Liver (tissue), 3 donors: ENCODE data around the gene C2orf92.

Source experiments
- CTCF ChIP-seq: fragments of 150-350 bp; IDR thresholded peaks from 2 replicates; pipeline ENCODE4 v1.5.1; 2017; ENCODE audit warnings: improper control_type of control experiment, low read depth, low read length; ENCODE audit not compliant: missing input control
- EGR1 ChIP-seq, 2 donors: IDR thresholded peaks; 2 replicates each; pipeline ENCODE4 v1.6.1; 2016 to 2018; ENCODE audit warnings: antibody characterized with exemption in 2 of 2, low read depth in 2 of 2
- FOXA1 ChIP-seq: IDR thresholded peaks from 2 replicates; pipeline ENCODE4 v1.6.1; 2016; ENCODE audit warnings: antibody characterized with exemption
- FOXA2 ChIP-seq: IDR thresholded peaks from 2 replicates; pipeline ENCODE4 v1.6.1; 2016; ENCODE audit warnings: antibody characterized with exemption
- GABPA ChIP-seq, 2 donors: IDR thresholded peaks in 1 of 2; conservative IDR thresholded peaks in 1 of 2; 2 replicates each; pipeline ENCODE4 v1.6.1; 2016; ENCODE audit warnings: antibody characterized with exemption in 2 of 2, mild to moderate bottlenecking in 1 of 2, moderate library complexity in 1 of 2
- JUND ChIP-seq, 2 donors: IDR thresholded peaks; 2 replicates each; pipeline ENCODE4 v1.6.1; 2016; ENCODE audit warnings: antibody characterized with exemption in 2 of 2
- RAD21 ChIP-seq, 2 donors: IDR thresholded peaks; 2 replicates each; pipeline ENCODE4 v1.6.1; 2016; ENCODE audit warnings: antibody characterized with exemption in 2 of 2, mild to moderate bottlenecking in 2 of 2
- TAF1 ChIP-seq: conservative IDR thresholded peaks from 2 replicates; pipeline ENCODE4 v1.6.1; 2016; ENCODE audit warnings: antibody characterized with exemption, mild to moderate bottlenecking
- YY1 ChIP-seq: IDR thresholded peaks from 2 replicates; pipeline ENCODE4 v1.6.1; 2016; ENCODE audit warnings: antibody characterized with exemption, mild to moderate bottlenecking
- TF ChIP-seq, protein P1 (sequence below): IDR thresholded peaks from 2 replicates; pipeline ENCODE4 v1.6.1; 2016; ENCODE audit warnings: antibody characterized with exemption
- TF ChIP-seq, protein P2 (sequence below): IDR thresholded peaks from 2 replicates; pipeline ENCODE4 v1.6.1; 2016; ENCODE audit warnings: antibody characterized with exemption
- donor health status: healthy.
- donor health status: healthy.

DNA sequence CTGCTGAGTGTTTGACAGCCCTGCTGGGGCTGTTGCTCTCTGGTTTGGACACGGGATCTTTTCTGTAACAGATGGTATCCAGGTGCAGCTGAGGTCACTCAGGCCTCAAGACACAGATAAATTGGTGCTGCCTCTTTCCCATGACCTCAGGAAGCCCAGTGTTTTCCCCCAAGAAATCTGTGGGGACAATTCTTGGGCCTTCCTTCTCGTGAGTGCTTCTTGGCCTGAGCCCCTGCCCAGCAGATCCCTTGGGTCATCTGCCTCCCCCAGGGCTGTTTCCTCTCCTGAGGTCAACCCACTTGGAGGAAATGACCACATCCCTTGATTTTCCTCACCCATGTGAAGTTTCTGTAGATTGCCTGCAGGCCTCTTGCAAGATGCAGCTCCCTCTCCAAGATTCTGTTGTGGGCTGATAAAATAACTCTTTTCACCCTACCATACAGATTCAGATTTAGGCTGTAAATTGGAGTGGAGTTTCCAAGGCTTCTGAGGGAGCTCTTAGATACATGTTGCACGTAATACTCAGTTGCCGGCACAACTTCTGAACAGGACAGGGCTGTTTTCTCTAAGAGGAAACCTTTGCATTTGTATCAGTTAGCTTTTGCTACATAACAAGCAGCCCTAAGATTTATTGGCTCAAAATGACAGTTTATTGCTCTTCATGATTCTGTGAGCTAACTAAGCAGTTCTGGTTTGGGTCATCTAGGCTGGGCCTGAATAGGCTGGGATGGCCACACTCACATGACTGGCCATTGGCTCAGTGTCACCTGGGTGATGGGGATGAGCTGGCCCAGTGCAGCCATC is 57.0 kb downstream of the C2orf92 start:
- TF ChIP-seq YY1 (no peak), EGR1 (IDR thresholded peaks at IDR 0.05; ENCODE audit: low read depth in 2 of 2) (no peak), CTCF (no peak), GABPA (IDR thresholded peaks at IDR 0.05 in 1 of 2, conservative IDR thresholded peaks at IDR 0.05 in 1 of 2) (no peak), RAD21 (IDR thresholded peaks at IDR 0.05) (no peak), TAF1 (no peak), FOXA1 (no peak), FOXA2 (no peak), JUND (IDR thresholded peaks at IDR 0.05) (no peak)
- TF ChIP-seq, protein P1, sequence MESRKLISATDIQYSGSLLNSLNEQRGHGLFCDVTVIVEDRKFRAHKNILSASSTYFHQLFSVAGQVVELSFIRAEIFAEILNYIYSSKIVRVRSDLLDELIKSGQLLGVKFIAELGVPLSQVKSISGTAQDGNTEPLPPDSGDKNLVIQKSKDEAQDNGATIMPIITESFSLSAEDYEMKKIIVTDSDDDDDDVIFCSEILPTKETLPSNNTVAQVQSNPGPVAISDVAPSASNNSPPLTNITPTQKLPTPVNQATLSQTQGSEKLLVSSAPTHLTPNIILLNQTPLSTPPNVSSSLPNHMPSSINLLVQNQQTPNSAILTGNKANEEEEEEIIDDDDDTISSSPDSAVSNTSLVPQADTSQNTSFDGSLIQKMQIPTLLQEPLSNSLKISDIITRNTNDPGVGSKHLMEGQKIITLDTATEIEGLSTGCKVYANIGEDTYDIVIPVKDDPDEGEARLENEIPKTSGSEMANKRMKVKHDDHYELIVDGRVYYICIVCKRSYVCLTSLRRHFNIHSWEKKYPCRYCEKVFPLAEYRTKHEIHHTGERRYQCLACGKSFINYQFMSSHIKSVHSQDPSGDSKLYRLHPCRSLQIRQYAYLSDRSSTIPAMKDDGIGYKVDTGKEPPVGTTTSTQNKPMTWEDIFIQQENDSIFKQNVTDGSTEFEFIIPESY: no peak
- TF ChIP-seq, protein P2, sequence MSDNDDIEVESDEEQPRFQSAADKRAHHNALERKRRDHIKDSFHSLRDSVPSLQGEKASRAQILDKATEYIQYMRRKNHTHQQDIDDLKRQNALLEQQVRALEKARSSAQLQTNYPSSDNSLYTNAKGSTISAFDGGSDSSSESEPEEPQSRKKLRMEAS: no peak
